OCI-LY1 (cell line): ENCODE results near the gene PTPRF.

Experiments
- H2AFZ ChIP-seq: fragments of 200-600 bp; sonication (generic), shearing (Covaris generic); 2 replicates; pipeline ENCODE4 v1.6.0; 2014; ENCODE audit warnings: antibody characterized with exemption, mild to moderate bottlenecking, low read length
- H3F3A ChIP-seq: fragments of 200-600 bp; sonication (generic), shearing (Covaris generic); 2 replicates; pipeline ENCODE4 v1.6.0; 2014; ENCODE audit warnings: mild to moderate bottlenecking, antibody characterized with exemption, low read length, moderate library complexity; ENCODE audit not compliant: insufficient read depth
- H3K27ac ChIP-seq: fragments of 200-600 bp; sonication (generic); 2 replicates; pipeline ENCODE4 v1.5.1; 2014; ENCODE audit warnings: low read length, mixed run types, mild to moderate bottlenecking, low read depth; ENCODE audit not compliant: poor library complexity, severe bottlenecking
- H3K27me3 ChIP-seq: fragments of 200-600 bp; sonication (generic); 2 replicates; pipeline ENCODE4 v1.6.0; 2014; ENCODE audit warnings: antibody characterized with exemption, mild to moderate bottlenecking, low read length, moderate library complexity; ENCODE audit not compliant: insufficient read depth
- H3K36me3 ChIP-seq: fragments of 200-600 bp; sonication (generic); 2 replicates; pipeline ENCODE4 v1.6.1; 2014; ENCODE audit warnings: mild to moderate bottlenecking, antibody characterized with exemption, low read length, moderate library complexity, mixed read lengths; ENCODE audit not compliant: insufficient read depth
- H3K4me1 ChIP-seq: fragments of 200-600 bp; sonication (generic); 2 replicates; pipeline ENCODE4 v1.5.1; 2014; ENCODE audit warnings: mild to moderate bottlenecking, low read length, moderate library complexity; ENCODE audit not compliant: insufficient read depth, severe bottlenecking
- H3K4me2 ChIP-seq: fragments of 200-600 bp; sonication (generic), shearing (Covaris generic); 2 replicates; pipeline ENCODE4 v1.6.1; 2014; ENCODE audit warnings: low read length
- H3K4me3 ChIP-seq: fragments of 200-600 bp; sonication (generic); 2 replicates; pipeline ENCODE4 v1.5.1; 2014; ENCODE audit warnings: low read length, low read depth, mild to moderate bottlenecking, mixed read lengths; ENCODE audit not compliant: poor library complexity, severe bottlenecking
- H3K79me2 ChIP-seq: fragments of 200-600 bp; shearing (Covaris generic); 2 replicates; pipeline ENCODE4 v1.6.1; 2016; ENCODE audit warnings: mixed run types, low read length, mixed read lengths; ENCODE audit not compliant: insufficient read depth
- H3K9ac ChIP-seq: fragments of 200-600 bp; sonication (generic), shearing (Covaris generic); 2 replicates; pipeline ENCODE4 v1.6.1; 2014; ENCODE audit warnings: mild to moderate bottlenecking, low read length, mixed read lengths
- H3K9me2 ChIP-seq: fragments of 200-600 bp; sonication (generic), shearing (Covaris generic); 2 replicates; pipeline ENCODE4 v1.6.1; 2014; ENCODE audit warnings: low read depth, mild to moderate bottlenecking, low read length, mixed read lengths
- H3K9me3 ChIP-seq: fragments of 200-600 bp; shearing (Covaris generic); 2 replicates; pipeline ENCODE4 v1.6.1; 2014; ENCODE audit warnings: low read length, mixed read lengths
- H4K20me1 ChIP-seq: fragments of 200-600 bp; sonication (generic), shearing (Covaris generic); 2 replicates; pipeline ENCODE4 v1.6.0; 2016; ENCODE audit warnings: mild to moderate bottlenecking, low read length; ENCODE audit not compliant: insufficient read depth
- EZH2 ChIP-seq: fragments of 200-600 bp; sonication (generic), shearing (Covaris generic); IDR thresholded peaks from 2 replicates; pipeline ENCODE4 v1.8.0; 2017; ENCODE audit warnings: borderline replicate concordance, mixed run types, mild to moderate bottlenecking, antibody characterized with exemption, low read length, moderate library complexity, mixed read lengths
- TF ChIP-seq, protein P1 (sequence below): fragments of 200-600 bp; sonication (generic), shearing (Covaris generic); IDR thresholded peaks from 2 replicates; pipeline ENCODE4 v1.5.1; 2017; ENCODE audit warnings: mild to moderate bottlenecking, antibody characterized with exemption, low read length, moderate library complexity, mixed read lengths

Gene PTPRF

DNA sequence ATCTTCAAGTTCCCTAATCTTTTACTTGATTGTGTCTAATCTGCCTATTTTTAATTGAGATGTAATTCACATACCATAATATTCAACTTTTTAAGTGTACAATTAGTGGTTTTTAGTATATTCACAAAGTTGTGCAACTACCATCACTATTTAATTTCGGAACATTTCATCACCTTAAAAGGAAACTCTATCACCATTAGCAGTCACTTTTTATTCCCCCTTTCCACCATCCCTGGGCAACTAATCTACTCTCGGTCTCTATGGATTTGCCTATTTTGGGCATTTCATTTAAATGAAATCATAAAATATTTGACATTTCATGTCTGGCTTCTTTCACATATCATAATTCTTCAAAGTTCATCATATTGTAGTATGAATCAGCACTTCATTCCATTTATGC is 46.3 kb upstream of the PTPRF start:
- Histone ChIP-seq H3K27me3 (no peaks in the 10 kb centered on the region), H3K4me3 (no peak overlapping the region), H3K27ac (no peak overlapping the region), H3F3A (no peaks in the 10 kb centered on the region), H4K20me1 (no peaks in the 10 kb centered on the region), H3K9me3 (peaks cover 3% of the 10 kb centered on the region; the same call in 1 of the 2 replicates), H3K36me3 (no peaks in the 10 kb centered on the region; the same call in 1 of the 2 replicates), H3K4me1 (no peaks in the 10 kb centered on the region), H3K9me2 (no peaks in the 10 kb centered on the region), H3K4me2 (no peak overlapping the region), H3K79me2 (no peaks in the 10 kb centered on the region), H3K9ac (no peak overlapping the region), H2AFZ (no peak overlapping the region)
- TF ChIP-seq, protein P1, sequence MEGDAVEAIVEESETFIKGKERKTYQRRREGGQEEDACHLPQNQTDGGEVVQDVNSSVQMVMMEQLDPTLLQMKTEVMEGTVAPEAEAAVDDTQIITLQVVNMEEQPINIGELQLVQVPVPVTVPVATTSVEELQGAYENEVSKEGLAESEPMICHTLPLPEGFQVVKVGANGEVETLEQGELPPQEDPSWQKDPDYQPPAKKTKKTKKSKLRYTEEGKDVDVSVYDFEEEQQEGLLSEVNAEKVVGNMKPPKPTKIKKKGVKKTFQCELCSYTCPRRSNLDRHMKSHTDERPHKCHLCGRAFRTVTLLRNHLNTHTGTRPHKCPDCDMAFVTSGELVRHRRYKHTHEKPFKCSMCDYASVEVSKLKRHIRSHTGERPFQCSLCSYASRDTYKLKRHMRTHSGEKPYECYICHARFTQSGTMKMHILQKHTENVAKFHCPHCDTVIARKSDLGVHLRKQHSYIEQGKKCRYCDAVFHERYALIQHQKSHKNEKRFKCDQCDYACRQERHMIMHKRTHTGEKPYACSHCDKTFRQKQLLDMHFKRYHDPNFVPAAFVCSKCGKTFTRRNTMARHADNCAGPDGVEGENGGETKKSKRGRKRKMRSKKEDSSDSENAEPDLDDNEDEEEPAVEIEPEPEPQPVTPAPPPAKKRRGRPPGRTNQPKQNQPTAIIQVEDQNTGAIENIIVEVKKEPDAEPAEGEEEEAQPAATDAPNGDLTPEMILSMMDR, result no peak
- no peak for TF ChIP-seq EZH2

DNA sequence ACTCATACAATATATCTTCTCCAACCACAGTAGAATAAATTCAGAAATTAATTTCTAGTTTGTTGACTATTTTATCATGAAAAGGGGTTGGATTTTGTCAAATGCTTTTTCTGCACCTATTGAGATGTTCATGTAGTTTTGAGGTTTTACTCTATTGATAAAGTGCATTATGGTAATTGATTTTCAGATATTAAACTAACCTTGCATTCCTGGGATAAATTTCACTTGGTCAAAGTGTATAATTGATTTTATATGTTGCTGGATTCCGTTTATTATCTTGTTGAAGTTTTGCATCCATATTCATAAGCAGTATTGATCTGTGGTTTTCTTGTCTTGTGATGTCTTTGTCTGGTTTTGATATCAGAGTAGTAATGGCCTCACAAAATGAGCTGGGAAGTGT is 42.5 kb upstream of the PTPRF start:
- Histone ChIP-seq H3K4me2 (no peak overlapping the region), H3K9me3 (peaks cover 5% of the 10 kb centered on the region; the same call in 1 of the 2 replicates), H3K9ac (no peak overlapping the region), H3K79me2 (no peaks in the 10 kb centered on the region), H3K9me2 (no peaks in the 10 kb centered on the region), H3K27me3 (no peaks in the 10 kb centered on the region; the same call in 1 of the 2 replicates), H3F3A (no peaks in the 10 kb centered on the region), H3K27ac (no peak overlapping the region), H2AFZ (no peak overlapping the region), H3K4me3 (no peak overlapping the region), H3K36me3 (no peaks in the 10 kb centered on the region; the same call in 1 of the 2 replicates), H4K20me1 (no peaks in the 10 kb centered on the region), H3K4me1 (no peaks in the 10 kb centered on the region)
- TF ChIP-seq, protein P1, result no peak
- TF ChIP-seq EZH2, result no peak

DNA sequence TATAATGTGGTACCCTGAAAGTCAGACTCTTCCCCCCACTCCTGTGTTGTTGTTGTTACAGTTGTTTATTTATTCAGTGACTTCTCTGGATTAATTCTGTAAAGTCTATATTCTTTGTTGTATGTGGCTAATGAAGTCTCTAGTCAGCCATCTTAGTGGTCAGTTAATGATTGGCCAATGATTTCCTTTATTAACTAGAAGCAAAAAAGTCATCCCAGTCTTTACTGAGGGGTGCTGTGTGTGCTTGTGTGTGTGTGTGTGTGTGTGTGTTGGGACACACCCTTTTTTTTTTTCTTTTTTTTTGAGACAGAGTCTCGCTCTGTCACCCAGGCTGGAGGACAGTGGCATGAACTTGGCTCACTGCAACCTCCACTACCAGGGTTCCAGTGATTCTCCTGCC is 39.6 kb upstream of the PTPRF start:
- H4K20me1 ChIP-seq, result no peaks in the 10 kb centered on the region
- H3K4me2 ChIP-seq, result no peak overlapping the region
- no peak overlapping the region for H3K9ac ChIP-seq
- no peak overlapping the region for H3K4me3 ChIP-seq
- no peak for TF ChIP-seq EZH2
- TF ChIP-seq, protein P1, result no peak
- H3K27ac ChIP-seq, result no peak overlapping the region
- H3K36me3 ChIP-seq, result no peaks in the 10 kb centered on the region; the same call in 1 of the 2 replicates
- H3K9me3 ChIP-seq, result peaks cover 5% of the 10 kb centered on the region; the same call in 1 of the 2 replicates
- no peaks in the 10 kb centered on the region for H3K9me2 ChIP-seq
- no peak overlapping the region for H2AFZ ChIP-seq
- H3K27me3 ChIP-seq, result no peaks in the 10 kb centered on the region; the same call in 1 of the 2 replicates
- no peaks in the 10 kb centered on the region for H3K4me1 ChIP-seq
- no peaks in the 10 kb centered on the region for H3K79me2 ChIP-seq
- no peaks in the 10 kb centered on the region for H3F3A ChIP-seq
